ENCODE measurements around the gene KLHDC7B.
A peak's percentile ranks its signal among the peaks of the same experiment; 100 is the strongest.

The KLHDC7B gene

GRCh38 chr22:50576070-50576469, 30.4 kb downstream of the KLHDC7B start:
- DNase-seq: no peak

GRCh38 chr22:50576806-50577696, 31.4 kb downstream of the KLHDC7B start:
- no peak for DNase-seq

GRCh38 chr22:50577697-50577986, 31.9 kb downstream of the KLHDC7B start:
- no peak for DNase-seq

- DNase-seq: no peak
Measured at GRCh38 chr22:50577987-50578775, 32.5 kb downstream of the KLHDC7B start, which contains the start of gene CPT1B. TSS of gene CPT1B (minus strand) at chr22:50578427. CDS start at chr22:50577915, 512 bp downstream.

- DNase-seq: no peak
Measured at GRCh38 chr22:50578776-50579310, 33.1 kb downstream of the KLHDC7B start.

GRCh38 chr22:50579752-50580151, 34.1 kb downstream of the KLHDC7B start:
- no peak for DNase-seq

GRCh38 chr22:50581031-50581949, 35.6 kb downstream of the KLHDC7B start:
- DNase-seq: no peak

- no peak for DNase-seq
Measured at GRCh38 chr22:50581950-50582492, 36.3 kb downstream of the KLHDC7B start.

GRCh38 chr22:50582493-50583293, 37.0 kb downstream of the KLHDC7B start, which contains the start of gene CHKB:
TSS of gene CHKB (minus strand) at chr22:50582849. CDS start at chr22:50582781, 68 bp downstream.
- DNase-seq: peak; percentile 82

GRCh38 chr22:50583294-50583861, 37.7 kb downstream of the KLHDC7B start:
- no peak for DNase-seq

- DNase-seq: no peak
Measured at GRCh38 chr22:50584106-50585096, 38.7 kb downstream of the KLHDC7B start.

GRCh38 chr22:50585238-50585637, 39.5 kb downstream of the KLHDC7B start:
- no peak for DNase-seq

GRCh38 chr22:50585781-50586180, 40.1 kb downstream of the KLHDC7B start:
- DNase-seq: no peak

- DNase-seq: no peak
Measured at GRCh38 chr22:50586416-50586815, 40.7 kb downstream of the KLHDC7B start.

GRCh38 chr22:50587407-50587806, 41.7 kb downstream of the KLHDC7B start:
- no peak for DNase-seq

- DNase-seq: no peak
Measured at GRCh38 chr22:50595189-50595588, 49.5 kb downstream of the KLHDC7B start.

GRCh38 chr22:50597097-50597496, 51.4 kb downstream of the KLHDC7B start:
- no peak for DNase-seq

- no peak for DNase-seq
Measured at GRCh38 chr22:50599816-50600455, 54.2 kb downstream of the KLHDC7B start.

GRCh38 chr22:50600538-50600937, 54.8 kb downstream of the KLHDC7B start, which contains the start of gene MAPK8IP2:
TSS of gene MAPK8IP2 (plus strand) at chr22:50600793. CDS start at chr22:50600819, 26 bp downstream.
- DNase-seq: no peak
